GM23248 (cell line): ENCODE data around the gene TNIK.

Experiments
- EZH2 ChIP-seq: fragments of 200-600 bp; sonication (generic); IDR thresholded peaks from 2 replicates; pipeline ENCODE4 v1.6.1; 2018; ENCODE audit warnings: antibody characterized with exemption, mild to moderate bottlenecking; ENCODE audit not compliant: insufficient read depth, poor library complexity, severe bottlenecking
- EZH2phosphoT487 ChIP-seq: fragments of 200-600 bp; sonication (generic); IDR thresholded peaks from 2 replicates; pipeline ENCODE4 v1.6.1; 2018; ENCODE audit warnings: antibody characterized with exemption, moderate library complexity, mild to moderate bottlenecking, low read depth; ENCODE audit not compliant: insufficient read depth

- no peak for TF ChIP-seq EZH2
- no peak for TF ChIP-seq EZH2phosphoT487
Measured at GRCh38 chr3:171038342-171038741, 421.9 kb downstream of the TNIK start.
